Panc1 (cell line): ENCODE data around the gene IPO4. TPM values are rescaled to one million over a fixed set of nuclear protein-coding genes. Genes with fewer than 3 reads are reported as not detected.

Experiments
- ATAC-seq: fragments of 200-7000 bp; cut with Tn5 transposase; 2 replicates; pipeline ENCODE4 v1.9.1; 2020; ENCODE audit warnings: mild to moderate bottlenecking, moderate library complexity
- BruUV-seq: library from RNA; stranded (reverse); fragments of 400-500 nt; replicated peaks from 2 replicates; lab custom pipeline; 2021; lab: Mats Ljungman, UMichigan
- CTCF ChIA-PET: fragments of 300-600 bp; sonication (Branson Sonifier 250); formaldehyde crosslinking; loops from one replicate; lab custom pipeline; 2022; ENCODE audit warnings: antibody characterized with exemption; lab: Charles Lee
- POLR2A ChIA-PET: fragments of 300-600 bp; sonication (Branson Sonifier 250); formaldehyde crosslinking; loops from one replicate; lab custom pipeline; 2022; ENCODE audit warnings: antibody characterized with exemption; lab: Charles Lee
- DNase-seq: peaks from one replicate; pipeline ENCODE4 v3.0.0-alpha.2; 2010; ENCODE audit warnings: low read depth, low spot score
- H3K27ac ChIP-seq: 2 replicates; pipeline ENCODE4 v1.5.1; 2011; ENCODE audit warnings: mild to moderate bottlenecking, low read length, inconsistent platforms
- H3K27me3 ChIP-seq: fragments of 200-500 bp; sonication (Bioruptor generic); 2 replicates; pipeline ENCODE4 v1.6.0; 2014; ENCODE audit warnings: low read length, inconsistent platforms; ENCODE audit not compliant: control insufficient read depth, insufficient read depth
- H3K36me3 ChIP-seq: fragments of 200-500 bp; sonication (Bioruptor generic); 2 replicates; pipeline ENCODE4 v1.5.1; 2014; ENCODE audit warnings: inconsistent platforms, mild to moderate bottlenecking, low read length, moderate library complexity; ENCODE audit not compliant: control insufficient read depth, insufficient read depth
- H3K4me1 ChIP-seq: 2 replicates; pipeline ENCODE4 v1.5.1; 2011; ENCODE audit warnings: inconsistent platforms, mild to moderate bottlenecking, low read length, moderate library complexity; ENCODE audit not compliant: control insufficient read depth, insufficient read depth
- H3K4me3 ChIP-seq, 2 experiments: 2 replicates each; pipeline ENCODE4 v1.5.1; 2011 to 2012; ENCODE audit warnings: low read depth in 2 of 2, low read length in 2 of 2, mild to moderate bottlenecking in 2 of 2, inconsistent platforms in 1 of 2, moderate library complexity in 1 of 2
- H3K9me3 ChIP-seq: fragments of 200-500 bp; sonication (Bioruptor generic); 2 replicates; pipeline ENCODE4 v1.5.1; 2014; ENCODE audit warnings: low read depth, mild to moderate bottlenecking, inconsistent platforms, low read length, moderate library complexity; ENCODE audit not compliant: control insufficient read depth, insufficient read depth
- POLR2AphosphoS5 ChIP-seq: IDR thresholded peaks from 2 replicates; pipeline ENCODE4 v1.6.1; 2012; ENCODE audit warnings: mild to moderate bottlenecking, low read depth, low read length, moderate library complexity
- SIN3A ChIP-seq: IDR thresholded peaks from 2 replicates; pipeline ENCODE4 v1.6.1; 2012; ENCODE audit warnings: low read depth, mild to moderate bottlenecking, low read length, moderate library complexity, borderline replicate concordance; ENCODE audit not compliant: insufficient read depth
- TCF7L2 ChIP-seq: IDR thresholded peaks from 2 replicates; pipeline ENCODE4 v1.6.1; 2011; ENCODE audit warnings: mild to moderate bottlenecking, low read depth, low read length, inconsistent platforms
- in situ Hi-C: cut with HindIII; loops from 2 replicates; pipeline ENCODE4 v1.10.0; 2016; ENCODE audit warnings: low sequenced_read_pairs, low pct_unique_long_range_greater_than_20kb
- intact Hi-C: fragments of 100-400 bp; cut with micrococcal nuclease; formaldehyde crosslinking; loops from one replicate; pipeline ENCODE4 v1.10.0; 2022; ENCODE audit not compliant: unreplicated experiment
- total RNA-seq: library from RNA; stranded (reverse); gene quantifications from one replicate; pipeline ENCODE4 v1.2.1, GENCODE V29; 2021; ENCODE audit not compliant: unreplicated experiment
- TF ChIP-seq, protein P1 (sequence below), 2 experiments: IDR thresholded peaks; 2 replicates each; pipeline ENCODE4 v1.6.1; 2011 to 2012; ENCODE audit warnings: low read depth in 2 of 2, control low read depth in 1 of 2, low read length in 1 of 2, mild to moderate bottlenecking in 1 of 2, moderate library complexity in 1 of 2; ENCODE audit not compliant: insufficient read depth in 1 of 2
- TF ChIP-seq, protein P2 (sequence below): fragments of 450-650 bp; IDR thresholded peaks from 2 replicates; pipeline ENCODE4 v1.5.1; 2017; ENCODE audit warnings: mild to moderate bottlenecking

Gene IPO4
- total RNA-seq, 1 experiment from 2014 or later, result 103 TPM

DNA sequence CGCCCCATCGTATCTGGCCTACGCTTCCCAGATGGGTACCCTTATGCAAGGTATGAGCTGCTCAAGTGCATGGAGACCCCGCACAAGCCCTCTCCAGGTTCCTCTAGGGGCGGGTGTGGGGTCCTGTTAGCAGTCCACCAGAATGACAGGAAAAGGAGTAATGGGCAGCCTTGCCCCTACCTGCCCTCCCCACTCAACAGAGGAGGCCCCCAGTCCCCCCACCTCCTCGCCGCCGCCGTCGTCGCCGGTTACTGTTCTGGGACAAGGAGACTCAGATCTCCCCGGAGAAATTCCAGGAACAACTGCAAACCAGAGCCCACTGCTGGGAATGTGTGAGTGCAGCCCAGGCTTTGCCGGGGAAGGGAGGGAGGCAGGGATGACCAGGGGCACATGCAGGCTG is 10.7 kb downstream of the IPO4 start:
- intact Hi-C loops, result no loop called here
- Histone ChIP-seq H3K27ac (no peak overlapping the region), H3K27me3 (no peaks in the 10 kb centered on the region), H3K36me3 (no peaks in the 10 kb centered on the region), H3K9me3 (no peaks in the 10 kb centered on the region), H3K4me1 (no peaks in the 10 kb centered on the region; the same call in 1 of the 2 replicates), H3K4me3 (no peak overlapping the region)
- ChIA-PET CTCF (no interaction called here), POLR2A (no interaction called here)
- no peak for TF ChIP-seq TCF7L2
- TF ChIP-seq, protein P1, sequence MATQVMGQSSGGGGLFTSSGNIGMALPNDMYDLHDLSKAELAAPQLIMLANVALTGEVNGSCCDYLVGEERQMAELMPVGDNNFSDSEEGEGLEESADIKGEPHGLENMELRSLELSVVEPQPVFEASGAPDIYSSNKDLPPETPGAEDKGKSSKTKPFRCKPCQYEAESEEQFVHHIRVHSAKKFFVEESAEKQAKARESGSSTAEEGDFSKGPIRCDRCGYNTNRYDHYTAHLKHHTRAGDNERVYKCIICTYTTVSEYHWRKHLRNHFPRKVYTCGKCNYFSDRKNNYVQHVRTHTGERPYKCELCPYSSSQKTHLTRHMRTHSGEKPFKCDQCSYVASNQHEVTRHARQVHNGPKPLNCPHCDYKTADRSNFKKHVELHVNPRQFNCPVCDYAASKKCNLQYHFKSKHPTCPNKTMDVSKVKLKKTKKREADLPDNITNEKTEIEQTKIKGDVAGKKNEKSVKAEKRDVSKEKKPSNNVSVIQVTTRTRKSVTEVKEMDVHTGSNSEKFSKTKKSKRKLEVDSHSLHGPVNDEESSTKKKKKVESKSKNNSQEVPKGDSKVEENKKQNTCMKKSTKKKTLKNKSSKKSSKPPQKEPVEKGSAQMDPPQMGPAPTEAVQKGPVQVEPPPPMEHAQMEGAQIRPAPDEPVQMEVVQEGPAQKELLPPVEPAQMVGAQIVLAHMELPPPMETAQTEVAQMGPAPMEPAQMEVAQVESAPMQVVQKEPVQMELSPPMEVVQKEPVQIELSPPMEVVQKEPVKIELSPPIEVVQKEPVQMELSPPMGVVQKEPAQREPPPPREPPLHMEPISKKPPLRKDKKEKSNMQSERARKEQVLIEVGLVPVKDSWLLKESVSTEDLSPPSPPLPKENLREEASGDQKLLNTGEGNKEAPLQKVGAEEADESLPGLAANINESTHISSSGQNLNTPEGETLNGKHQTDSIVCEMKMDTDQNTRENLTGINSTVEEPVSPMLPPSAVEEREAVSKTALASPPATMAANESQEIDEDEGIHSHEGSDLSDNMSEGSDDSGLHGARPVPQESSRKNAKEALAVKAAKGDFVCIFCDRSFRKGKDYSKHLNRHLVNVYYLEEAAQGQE (IDR thresholded peaks at IDR 0.05; ENCODE audit: insufficient read depth in 1 of 2, low read depth in 2 of 2, low read length in 1 of 2), result no peak
- no peak for TF ChIP-seq SIN3A
- no peak for TF ChIP-seq POLR2AphosphoS5
- TF ChIP-seq, protein P2, sequence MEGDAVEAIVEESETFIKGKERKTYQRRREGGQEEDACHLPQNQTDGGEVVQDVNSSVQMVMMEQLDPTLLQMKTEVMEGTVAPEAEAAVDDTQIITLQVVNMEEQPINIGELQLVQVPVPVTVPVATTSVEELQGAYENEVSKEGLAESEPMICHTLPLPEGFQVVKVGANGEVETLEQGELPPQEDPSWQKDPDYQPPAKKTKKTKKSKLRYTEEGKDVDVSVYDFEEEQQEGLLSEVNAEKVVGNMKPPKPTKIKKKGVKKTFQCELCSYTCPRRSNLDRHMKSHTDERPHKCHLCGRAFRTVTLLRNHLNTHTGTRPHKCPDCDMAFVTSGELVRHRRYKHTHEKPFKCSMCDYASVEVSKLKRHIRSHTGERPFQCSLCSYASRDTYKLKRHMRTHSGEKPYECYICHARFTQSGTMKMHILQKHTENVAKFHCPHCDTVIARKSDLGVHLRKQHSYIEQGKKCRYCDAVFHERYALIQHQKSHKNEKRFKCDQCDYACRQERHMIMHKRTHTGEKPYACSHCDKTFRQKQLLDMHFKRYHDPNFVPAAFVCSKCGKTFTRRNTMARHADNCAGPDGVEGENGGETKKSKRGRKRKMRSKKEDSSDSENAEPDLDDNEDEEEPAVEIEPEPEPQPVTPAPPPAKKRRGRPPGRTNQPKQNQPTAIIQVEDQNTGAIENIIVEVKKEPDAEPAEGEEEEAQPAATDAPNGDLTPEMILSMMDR, result no peak
- DNase-seq (no peak), ATAC-seq (no peak)
- in situ Hi-C loops, result no loop called here
- no TSS peak for BruUV-seq

DNA sequence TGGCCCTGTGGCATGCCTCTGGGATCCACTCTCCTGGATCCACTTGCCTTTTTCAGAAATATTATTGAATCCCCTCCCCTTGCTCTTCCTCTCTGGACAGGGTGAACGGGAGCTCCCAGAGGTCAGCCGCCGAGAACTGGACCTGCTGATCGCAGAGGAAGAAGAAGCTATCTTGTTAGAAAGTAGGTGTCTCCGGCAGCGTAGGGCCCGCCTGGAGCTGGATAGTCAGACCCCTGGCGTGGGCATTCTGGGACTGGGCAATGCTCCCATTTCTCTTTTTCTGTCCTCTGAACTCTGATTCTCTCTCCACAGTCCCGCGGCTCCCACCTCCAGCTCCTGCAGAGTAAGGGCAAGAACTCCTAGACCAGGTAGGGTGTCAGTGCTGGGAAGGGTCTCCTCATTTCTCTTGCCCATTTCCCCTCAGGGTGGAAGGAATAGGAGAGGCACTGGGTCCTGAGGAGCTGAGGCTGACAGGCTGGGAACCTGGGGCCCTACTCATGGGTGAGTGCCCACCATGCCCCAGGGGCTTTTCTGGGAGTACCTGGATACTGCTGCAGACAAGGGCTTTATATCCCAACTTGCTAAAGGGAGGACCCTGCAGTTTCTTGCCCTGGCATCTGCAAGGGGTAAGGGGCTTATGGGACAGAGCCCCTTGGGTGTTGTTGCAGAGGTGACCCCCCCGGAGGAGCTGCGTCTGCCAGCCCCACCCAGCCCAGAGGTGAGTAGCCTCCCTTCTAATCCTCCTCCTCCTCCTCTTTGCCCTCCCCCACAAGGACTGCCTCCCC is 11.4 kb downstream of the IPO4 start:
- CTCF ChIA-PET, result no interaction called here
- Histone ChIP-seq H3K9me3 (no peaks in the 10 kb centered on the region), H3K36me3 (no peaks in the 10 kb centered on the region), H3K4me1 (no peaks in the 10 kb centered on the region; the same call in 1 of the 2 replicates), H3K27me3 (no peaks in the 10 kb centered on the region), H3K4me3 (no peak overlapping the region), H3K27ac (no peak overlapping the region)
- DNase-seq, result no peak
- no peak; the same call in 1 of the 2 replicates for ATAC-seq
- BruUV-seq, result no TSS peak
- intact Hi-C loops (no loop called here), in situ Hi-C loops (no loop called here)
- POLR2A ChIA-PET, result no interaction called here
- no peak for TF ChIP-seq SIN3A

DNA sequence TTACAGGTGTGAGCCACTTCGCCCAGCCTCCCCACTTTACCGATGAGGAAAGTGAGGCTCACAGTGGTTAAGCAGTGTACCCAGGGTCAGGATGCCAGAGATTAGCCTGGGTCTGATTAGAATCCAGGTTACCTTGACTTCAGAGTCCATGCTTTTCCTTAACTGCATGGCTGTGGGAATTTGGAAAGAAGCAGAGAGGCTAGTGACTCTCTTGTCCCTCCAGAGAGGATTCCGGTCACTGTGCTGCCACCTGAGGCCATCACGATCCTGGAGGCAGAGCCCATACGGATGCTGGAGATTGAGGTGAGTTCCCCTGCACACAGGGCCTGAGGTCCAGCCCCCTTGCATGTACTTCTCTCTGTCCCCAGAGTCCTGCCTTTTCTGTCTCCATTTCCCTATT is 12.0 kb downstream of the IPO4 start:
- TF ChIP-seq, protein P1 (IDR thresholded peaks at IDR 0.05; ENCODE audit: insufficient read depth in 1 of 2, low read depth in 2 of 2, low read length in 1 of 2), result no peak
- in situ Hi-C loops (no loop called here), intact Hi-C loops (no loop called here)
- no peaks in the 10 kb centered on the region for H3K27me3 ChIP-seq
- POLR2A ChIA-PET, result no interaction called here
- H3K36me3 ChIP-seq, result no peaks in the 10 kb centered on the region
- no peaks in the 10 kb centered on the region for H3K9me3 ChIP-seq
- ATAC-seq (no peak), DNase-seq (no peak)
- no peak overlapping the region for H3K4me3 ChIP-seq
- no TSS peak for BruUV-seq
- no peaks in the 10 kb centered on the region; the same call in 1 of the 2 replicates for H3K4me1 ChIP-seq
- CTCF ChIA-PET, result no interaction called here
- no peak overlapping the region for H3K27ac ChIP-seq
